ENCODE measurements around the gene MX2.

MX2 gene

DNA sequence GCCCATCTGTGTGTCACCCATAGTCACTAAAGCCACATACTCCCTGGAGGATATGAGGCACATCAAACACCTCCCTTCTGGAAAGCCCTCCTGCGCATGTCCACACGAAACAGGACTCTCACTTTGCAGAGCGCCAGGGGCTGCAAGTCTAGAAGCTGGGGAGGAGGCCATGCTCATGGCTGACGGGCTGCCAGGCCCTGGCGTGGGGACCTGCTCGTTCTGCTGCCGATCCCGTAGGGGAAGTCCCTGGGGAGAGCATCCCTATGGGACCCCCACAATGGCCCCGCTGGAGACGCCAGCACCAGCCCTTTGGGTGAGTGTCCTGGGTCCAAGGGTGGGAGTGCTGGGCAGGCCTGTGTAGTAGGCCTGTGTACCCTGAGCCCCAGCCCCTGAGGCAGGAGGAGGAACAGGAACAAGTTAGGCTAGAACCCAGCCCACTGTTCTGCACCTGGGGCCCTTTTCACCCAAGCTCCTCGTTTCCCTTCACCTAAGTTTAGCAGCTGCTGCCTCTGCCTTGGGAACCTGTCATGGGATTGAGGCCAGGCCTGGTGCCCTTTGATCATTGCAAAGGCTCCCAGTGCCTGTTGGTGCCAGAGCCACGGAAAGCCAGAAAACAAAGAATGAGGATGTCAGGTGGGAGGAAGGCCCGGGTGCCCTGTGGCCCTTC lies 35.3 kb upstream of the MX2 start:
- no peak for DNase-seq (ENCODE audit: insufficient read length, low spot score)
- no peak for FAIRE-seq

DNA sequence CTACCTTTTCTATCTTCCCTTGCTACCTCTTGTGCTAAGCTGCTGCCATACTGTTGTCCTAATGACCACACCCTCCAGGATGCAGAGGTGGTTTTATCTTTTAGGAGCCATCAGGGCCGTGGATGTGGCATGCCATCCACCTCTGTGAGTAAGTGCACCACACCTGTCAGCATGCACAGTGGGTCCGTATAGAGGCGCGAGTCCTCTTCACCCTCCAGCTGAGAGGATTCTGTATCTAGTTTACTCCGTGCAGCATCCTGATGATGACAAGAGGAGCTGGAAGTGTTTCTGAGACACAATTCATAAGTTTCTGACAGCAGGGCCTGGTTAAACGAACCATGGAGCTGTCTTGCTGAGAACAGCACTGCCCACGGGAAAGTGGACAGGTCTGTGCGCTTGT lies 34.1 kb upstream of the MX2 start:
- TF ChIP-seq, protein P1, sequence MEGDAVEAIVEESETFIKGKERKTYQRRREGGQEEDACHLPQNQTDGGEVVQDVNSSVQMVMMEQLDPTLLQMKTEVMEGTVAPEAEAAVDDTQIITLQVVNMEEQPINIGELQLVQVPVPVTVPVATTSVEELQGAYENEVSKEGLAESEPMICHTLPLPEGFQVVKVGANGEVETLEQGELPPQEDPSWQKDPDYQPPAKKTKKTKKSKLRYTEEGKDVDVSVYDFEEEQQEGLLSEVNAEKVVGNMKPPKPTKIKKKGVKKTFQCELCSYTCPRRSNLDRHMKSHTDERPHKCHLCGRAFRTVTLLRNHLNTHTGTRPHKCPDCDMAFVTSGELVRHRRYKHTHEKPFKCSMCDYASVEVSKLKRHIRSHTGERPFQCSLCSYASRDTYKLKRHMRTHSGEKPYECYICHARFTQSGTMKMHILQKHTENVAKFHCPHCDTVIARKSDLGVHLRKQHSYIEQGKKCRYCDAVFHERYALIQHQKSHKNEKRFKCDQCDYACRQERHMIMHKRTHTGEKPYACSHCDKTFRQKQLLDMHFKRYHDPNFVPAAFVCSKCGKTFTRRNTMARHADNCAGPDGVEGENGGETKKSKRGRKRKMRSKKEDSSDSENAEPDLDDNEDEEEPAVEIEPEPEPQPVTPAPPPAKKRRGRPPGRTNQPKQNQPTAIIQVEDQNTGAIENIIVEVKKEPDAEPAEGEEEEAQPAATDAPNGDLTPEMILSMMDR (IDR thresholded peaks at IDR 0.05; ENCODE audit: insufficient read depth, missing control alignments) = no peak
- DNase-seq (ENCODE audit: insufficient read length, low spot score) (no peak), FAIRE-seq (no peak)

More for the DNA sequence above, 35.3 kb upstream of the MX2 start:
- TF ChIP-seq, protein P1 (IDR thresholded peaks at IDR 0.05; ENCODE audit: insufficient read depth, missing control alignments) = no peak

DNA sequence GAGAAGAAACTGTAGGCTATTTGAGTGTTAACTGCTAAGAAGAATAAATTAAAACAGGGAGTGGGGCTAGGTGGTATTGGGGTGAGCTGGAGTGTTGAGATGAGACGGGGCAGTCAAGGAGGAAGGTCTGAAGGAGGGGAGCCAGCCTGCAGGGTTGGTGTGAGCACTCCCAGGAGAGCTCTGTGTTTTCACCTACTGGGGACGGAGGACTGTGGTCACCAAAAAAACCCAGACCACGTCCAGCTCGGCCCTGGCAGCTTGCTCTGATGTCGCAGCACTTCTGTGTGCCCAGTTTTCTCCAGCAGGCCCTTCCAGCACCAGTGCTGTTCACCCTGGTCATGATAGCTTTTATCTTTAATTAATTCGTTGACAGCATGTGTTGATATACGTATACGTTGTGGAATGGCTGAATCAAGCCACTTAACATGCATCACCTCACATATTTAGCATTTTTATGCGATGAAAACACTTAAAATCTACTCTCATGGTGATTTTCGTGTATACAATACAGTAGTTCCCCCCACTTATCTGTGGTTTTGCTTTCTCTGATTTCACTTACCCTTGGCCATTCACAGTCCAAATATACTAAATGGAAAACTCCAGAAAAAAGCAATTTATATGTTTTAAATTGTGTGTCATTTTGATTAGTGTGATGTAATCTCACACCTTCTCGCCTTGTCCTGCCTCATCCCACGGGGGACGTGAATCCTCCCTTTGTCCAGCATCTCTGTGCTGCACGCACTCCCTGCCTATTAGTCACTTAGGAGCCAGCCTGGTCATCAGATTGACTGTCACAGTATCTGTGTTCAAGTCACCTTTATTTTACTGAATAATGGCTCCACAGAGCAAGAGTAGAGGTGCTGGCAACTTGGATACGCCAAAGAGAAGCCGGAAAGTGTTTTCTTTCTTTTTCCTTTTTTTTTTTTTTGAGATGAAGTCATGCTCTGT lies 32.9 kb upstream of the MX2 start:
- no peak for FAIRE-seq
- TF ChIP-seq, protein P1 (IDR thresholded peaks at IDR 0.05; ENCODE audit: insufficient read depth, missing control alignments) = no peak
- DNase-seq (ENCODE audit: insufficient read length, low spot score) = no peak

DNA sequence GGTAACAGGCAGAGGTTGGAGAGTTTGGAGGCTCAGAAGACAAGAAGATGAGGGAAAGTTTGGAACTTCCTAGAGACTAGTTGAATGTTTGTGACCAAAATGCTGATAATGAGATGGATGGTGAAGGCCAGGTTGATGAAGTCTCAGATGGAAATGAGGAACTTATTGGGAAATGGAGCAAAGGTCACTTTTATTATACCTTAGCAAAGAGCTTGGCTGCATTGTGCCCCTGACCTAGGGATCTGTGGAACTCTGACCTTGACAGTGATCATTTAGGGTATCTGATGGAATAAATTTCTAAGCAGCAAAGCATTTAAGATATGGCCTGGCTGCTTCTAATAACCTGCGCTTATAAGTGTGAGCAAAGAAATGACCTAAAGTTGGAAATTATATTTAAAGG lies 28.1 kb upstream of the MX2 start:
- FAIRE-seq (no peak), DNase-seq (ENCODE audit: insufficient read length, low spot score) (no peak)
- TF ChIP-seq, protein P1 (IDR thresholded peaks at IDR 0.05; ENCODE audit: insufficient read depth, missing control alignments) = no peak

DNA sequence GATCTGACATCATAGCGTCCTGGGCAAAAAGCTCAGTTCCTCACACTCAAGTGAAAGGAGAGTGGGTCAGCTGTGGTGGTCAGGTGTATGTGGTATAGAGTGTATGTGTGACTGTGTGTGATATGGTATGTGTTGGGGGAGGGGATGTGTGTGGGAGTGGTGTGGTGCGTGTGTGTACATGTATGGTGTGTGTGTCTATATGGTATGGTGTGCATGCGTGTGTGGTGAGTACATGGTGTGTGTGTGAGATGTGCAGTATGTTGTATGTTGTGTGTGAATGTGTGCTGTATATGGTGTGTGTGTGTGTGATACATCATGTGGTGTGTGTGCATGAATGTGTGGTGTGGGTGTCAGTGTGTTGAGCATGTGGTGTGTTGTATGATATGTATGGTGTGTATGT lies 24.3 kb upstream of the MX2 start:
- FAIRE-seq (no peak), DNase-seq (ENCODE audit: insufficient read length, low spot score) (no peak)
- TF ChIP-seq, protein P1 (IDR thresholded peaks at IDR 0.05; ENCODE audit: insufficient read depth, missing control alignments) = no peak

DNA sequence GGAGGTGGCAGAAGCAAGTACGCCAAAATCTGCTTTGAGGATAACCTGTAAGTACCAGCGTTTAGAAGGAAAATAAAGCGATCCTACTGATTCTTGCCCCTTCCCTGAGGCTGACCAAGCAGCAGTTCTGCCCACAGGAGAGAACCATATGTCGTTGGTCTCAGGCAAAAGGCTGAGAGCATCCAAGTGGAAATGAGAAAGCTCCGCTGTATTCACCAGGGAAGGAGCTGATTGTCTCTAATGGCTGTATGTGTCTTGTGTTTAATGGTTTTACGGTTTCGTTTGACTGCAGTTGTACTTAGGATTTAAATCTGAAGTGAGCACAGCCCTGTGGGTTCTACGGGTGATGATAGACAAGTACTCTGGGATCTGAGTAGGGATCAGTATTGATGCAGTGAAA lies 23.4 kb upstream of the MX2 start:
- FAIRE-seq = no peak
- no peak for DNase-seq (ENCODE audit: insufficient read length, low spot score)

More for the DNA sequence above, 23.4 kb upstream of the MX2 start:
- TF ChIP-seq, protein P1 (IDR thresholded peaks at IDR 0.05; ENCODE audit: insufficient read depth, missing control alignments) = no peak
